Heart right ventricle (tissue), 16 donors: ENCODE results near the gene KLF16. TPM values are rescaled to one million over a fixed set of nuclear protein-coding genes. Genes with fewer than 3 reads are reported as not detected.

ENCODE experiments used
- ATAC-seq, 8 donors: fragments of 200-7000 bp; cut with Tn5 transposase; one replicate each; pipeline ENCODE4 v1.9.1; 2020; ENCODE audit warnings: mild to moderate bottlenecking in 8 of 8, moderate library complexity in 8 of 8, moderate number of reproducible peaks in 1 of 8
- DNase-seq, 2 donors: peaks; one replicate each; pipeline ENCODE4 v3.0.0-alpha.2; 2020
- H3K27ac ChIP-seq, 10 donors: fragments of 200-600 bp; sonication (generic) in 2 of 10; one replicate each; pipeline versions ENCODE4 v1.5.0 to v1.8.0; 2020 to 2022; ENCODE audit warnings: mild to moderate bottlenecking in 3 of 10
- H3K27me3 ChIP-seq, 7 donors: fragments of 200-600 bp; one replicate each; pipeline ENCODE4 v1.8.0; 2021 to 2022; ENCODE audit warnings: mild to moderate bottlenecking in 2 of 7
- H3K36me3 ChIP-seq, 9 donors: fragments of 200-600 bp; sonication (generic) in 1 of 9; one replicate each; pipeline versions ENCODE4 v1.5.0 to v1.8.0; 2020 to 2022; ENCODE audit warnings: mild to moderate bottlenecking in 2 of 9
- H3K4me1 ChIP-seq, 9 donors: fragments of 200-600 bp; sonication (generic) in 1 of 9; one replicate each; pipeline versions ENCODE4 v1.5.0 to v1.8.0; 2020 to 2022; ENCODE audit warnings: mild to moderate bottlenecking in 4 of 9
- H3K4me3 ChIP-seq, 10 donors: fragments of 200-600 bp; sonication (generic) in 2 of 10; one replicate each; pipeline versions ENCODE4 v1.5.0 to v1.8.0; 2020 to 2022; ENCODE audit warnings: mild to moderate bottlenecking in 7 of 10, moderate library complexity in 2 of 10
- H3K9me3 ChIP-seq, 11 donors: fragments of 200-600 bp in 10 of 11; sonication (generic) in 2 of 11; one replicate each; pipeline versions ENCODE4 v1.5.0 to v1.8.0; 2013 to 2022; ENCODE audit warnings: mild to moderate bottlenecking in 2 of 11, control low read depth in 1 of 11, moderate library complexity in 1 of 11
- WGBS, 2 donors: extraction: QIAGEN DNeasy Blood & Tissue Kit; methylation state at CpG; one replicate each; pipeline ENCODE4 v1.1.7; 2013; ENCODE audit warnings: inconsistent platforms in 1 of 2; 5-methylcytosine and 5-hydroxymethylcytosine counted together
- intact Hi-C, 10 donors: fragments of 100-400 bp; cut with DNase I; formaldehyde crosslinking; loops; one replicate each; pipeline versions ENCODE4 v1.11.1 to v1.14.2; 2022
- polyA plus RNA-seq, 2 donors: library from polyadenylated mRNA; stranded (reverse); fragments of 200-250 nt; gene quantifications; one replicate each; pipeline ENCODE4 v1.2.3, GENCODE V29; 2013
- total RNA-seq, 10 donors: library from RNA; stranded (reverse); fragmentation: NEBNext Ultra II Directional in 3 of 10; extraction: Animal tissue kit (Norgen Biotek cat#: 25700) in 3 of 10; gene quantifications; one replicate each; pipeline versions ENCODE4 v1.2.1 to v1.2.4, GENCODE V29; 2021 to 2023
- TF ChIP-seq, protein P1 (sequence below), 9 donors: fragments of 200-600 bp; sonication (generic) in 2 of 9; IDR thresholded peaks; one replicate each; pipeline versions ENCODE4 v1.5.0 to v1.8.0; 2021 to 2022; ENCODE audit warnings: antibody characterized with exemption in 9 of 9, mild to moderate bottlenecking in 5 of 9, moderate library complexity in 1 of 9
- donor health status: Arrhythmogenic right ventricular cardiomyopathy.
- donor health status: ischemic (EF 13 %, LVEDD 7.1; RV severe dilation, severe dysfunction).
- donor health status: healthy with polysubstance abuse.
- donor health status: DM: no; HTN: yes; CAD: no.
- donor health status: DM: no; HTN: no; CAD: no.
- donor health status: ischemic (EF 25% LVEDD 6.9; RV normal size, moderate dysfunction).
- donor health status: ischemic (EF 25% LVEDD 5.7; RV mildly dilated, moderate dysfunction).
- donor health status: healthy.
- donor health status: DM: yes; HTN: yes; CAD: no.
- donor health status: Ischemic cardiomyopathy.
- donor health status: ischemic (EF 35%, LVEDD 5.7; RV mildly dilated, moderate dysfunction).
- donor health status: nonischemic (EF 11% LVEDD 7.7; RV severe dilation, severe dysfunction).
- donor health status: DM: yes; HTN: yes; CAD: no.
- donor health status: PGD.
- donor health status: ischemic (EF 29% LVEDD 5.4; RV normal size, mild dysfunction).
- donor health status: nonischemic (EF 23%, LVEDD 6.1; RV moderate dilation, normal function).

The KLF16 gene
- total and polyA plus RNA-seq, 12 donors: 4.0 to 13.4 (median 7.6) TPM

DNA sequence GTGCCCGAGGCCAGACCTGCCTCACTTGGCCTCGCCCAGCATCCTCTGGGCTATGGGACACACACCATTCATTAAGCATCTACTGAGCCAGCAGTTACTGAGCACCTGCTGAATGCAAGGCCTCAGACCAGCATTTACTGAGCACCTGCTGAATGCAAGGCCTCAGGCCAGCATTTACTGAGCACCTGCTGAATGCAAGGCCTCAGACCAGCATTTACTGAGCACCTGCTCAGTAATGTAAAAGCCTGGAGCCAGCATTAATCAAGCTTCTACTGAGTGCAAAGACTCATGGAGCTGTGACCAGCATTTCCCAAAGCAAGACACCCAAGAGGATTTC lies 55.0 kb downstream of the KLF16 start:
- Histone ChIP-seq H3K27ac (no peak overlapping the region), H3K4me1 (peaks cover 5 to 19% (median 15%) of the 10 kb centered on the region in 9 donors), H3K27me3 (no peaks in the 10 kb centered on the region), H3K9me3 (no peaks in the 10 kb centered on the region), H3K36me3 (no peaks in the 10 kb centered on the region), H3K4me3 (no peak overlapping the region)
- ATAC-seq (no peak), DNase-seq (no peak)
- intact Hi-C loops: no loop called here
- 95% methylated on average over 2 of the region's 2 CpGs for WGBS, 2 donors
- TF ChIP-seq, protein P1, sequence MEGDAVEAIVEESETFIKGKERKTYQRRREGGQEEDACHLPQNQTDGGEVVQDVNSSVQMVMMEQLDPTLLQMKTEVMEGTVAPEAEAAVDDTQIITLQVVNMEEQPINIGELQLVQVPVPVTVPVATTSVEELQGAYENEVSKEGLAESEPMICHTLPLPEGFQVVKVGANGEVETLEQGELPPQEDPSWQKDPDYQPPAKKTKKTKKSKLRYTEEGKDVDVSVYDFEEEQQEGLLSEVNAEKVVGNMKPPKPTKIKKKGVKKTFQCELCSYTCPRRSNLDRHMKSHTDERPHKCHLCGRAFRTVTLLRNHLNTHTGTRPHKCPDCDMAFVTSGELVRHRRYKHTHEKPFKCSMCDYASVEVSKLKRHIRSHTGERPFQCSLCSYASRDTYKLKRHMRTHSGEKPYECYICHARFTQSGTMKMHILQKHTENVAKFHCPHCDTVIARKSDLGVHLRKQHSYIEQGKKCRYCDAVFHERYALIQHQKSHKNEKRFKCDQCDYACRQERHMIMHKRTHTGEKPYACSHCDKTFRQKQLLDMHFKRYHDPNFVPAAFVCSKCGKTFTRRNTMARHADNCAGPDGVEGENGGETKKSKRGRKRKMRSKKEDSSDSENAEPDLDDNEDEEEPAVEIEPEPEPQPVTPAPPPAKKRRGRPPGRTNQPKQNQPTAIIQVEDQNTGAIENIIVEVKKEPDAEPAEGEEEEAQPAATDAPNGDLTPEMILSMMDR (IDR thresholded peaks at IDR 0.05): no peak

DNA sequence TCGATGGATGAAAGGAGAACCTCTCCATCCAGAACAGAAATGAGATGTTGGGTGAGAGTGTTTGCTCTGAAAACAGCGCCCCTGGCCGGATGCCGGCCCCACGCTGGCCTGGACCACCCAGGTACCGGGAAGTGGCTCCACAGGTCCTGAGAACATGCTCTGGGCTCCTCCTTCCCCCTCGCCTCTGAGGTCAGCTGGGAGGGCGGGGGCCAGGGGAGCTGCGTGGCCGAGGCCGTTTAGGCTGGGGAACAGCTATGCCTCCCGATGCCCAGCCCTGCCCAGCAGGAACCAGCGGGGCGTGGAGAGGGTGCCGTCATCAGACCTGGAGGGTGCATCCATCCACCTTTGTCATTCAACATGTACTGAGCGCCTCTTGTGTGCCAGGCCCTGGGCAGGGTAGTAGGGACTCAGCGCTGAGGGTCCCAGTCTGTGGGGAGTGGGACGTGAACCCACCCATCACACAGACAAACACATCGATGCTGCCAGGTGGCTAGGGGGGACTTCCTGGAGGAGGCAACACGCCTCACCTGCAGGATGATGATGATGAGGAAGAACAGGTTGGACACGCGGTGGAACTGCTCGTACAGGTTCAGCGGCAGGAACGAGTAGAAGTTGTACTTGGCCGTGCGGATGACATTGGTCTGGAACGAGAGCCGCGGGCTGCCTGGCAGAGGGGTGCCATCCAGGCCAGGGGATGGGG lies 55.5 kb downstream of the KLF16 start:
- Histone ChIP-seq H3K4me3 (no peak overlapping the region), H3K4me1 (peaks cover 2 to 14% (median 10%) of the 10 kb centered on the region in 9 donors), H3K27me3 (no peaks in the 10 kb centered on the region), H3K27ac (no peak overlapping the region), H3K36me3 (no peaks in the 10 kb centered on the region), H3K9me3 (no peaks in the 10 kb centered on the region)
- DNase-seq: no peak
- WGBS, 2 donors: 79 to 82% methylated on average over 30 of the region's 30 CpGs
- intact Hi-C loops: no loop called here
- TF ChIP-seq, protein P1 (IDR thresholded peaks at IDR 0.05): no peak
- ATAC-seq: no peak

DNA sequence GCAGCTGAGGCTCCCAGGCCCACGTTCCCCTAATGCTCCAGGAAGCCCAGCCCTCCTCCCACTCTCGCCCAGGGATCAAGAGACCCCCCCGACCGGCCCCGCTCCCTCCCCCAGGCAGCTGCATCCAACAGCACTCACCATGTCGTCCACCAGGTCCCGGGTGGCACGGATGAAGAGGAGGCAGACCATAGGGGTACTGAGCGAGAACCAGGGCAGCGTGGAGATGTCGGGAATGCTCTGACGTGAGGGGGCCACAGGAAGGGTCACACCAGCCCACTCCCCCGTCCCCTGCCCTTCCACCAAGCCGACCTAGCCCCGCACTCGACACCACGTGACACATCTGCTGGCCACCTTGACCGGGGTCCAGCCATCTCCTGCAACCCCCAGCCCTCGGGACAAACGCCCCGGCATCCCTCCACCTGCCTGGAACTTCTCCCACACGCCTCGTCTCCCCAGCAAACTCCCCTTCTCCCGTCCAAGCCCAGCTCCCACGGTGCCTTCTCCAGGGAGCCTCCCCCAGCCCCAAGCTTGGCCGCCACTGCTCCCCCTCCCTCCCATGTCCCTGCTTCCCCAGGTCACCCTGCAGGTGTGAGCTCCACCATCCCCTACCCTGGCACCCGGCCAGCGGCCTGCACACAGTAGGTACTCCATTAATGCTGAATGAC lies 56.2 kb downstream of the KLF16 start:
- TF ChIP-seq, protein P1 (IDR thresholded peaks at IDR 0.05): no peak
- ATAC-seq: no peak
- no peak for DNase-seq
- no peaks in the 10 kb centered on the region for H3K36me3 ChIP-seq
- no peak overlapping the region for H3K4me3 ChIP-seq
- WGBS, 2 donors: 60 to 67% methylated on average over 28 of the region's 28 CpGs
- H3K27ac ChIP-seq: no peak overlapping the region
- H3K27me3 ChIP-seq: no peaks in the 10 kb centered on the region
- H3K4me1 ChIP-seq: peaks cover 0 to 8% (median 7%) of the 10 kb centered on the region in 9 donors
- no peaks in the 10 kb centered on the region for H3K9me3 ChIP-seq
- intact Hi-C loops: no loop called here

DNA sequence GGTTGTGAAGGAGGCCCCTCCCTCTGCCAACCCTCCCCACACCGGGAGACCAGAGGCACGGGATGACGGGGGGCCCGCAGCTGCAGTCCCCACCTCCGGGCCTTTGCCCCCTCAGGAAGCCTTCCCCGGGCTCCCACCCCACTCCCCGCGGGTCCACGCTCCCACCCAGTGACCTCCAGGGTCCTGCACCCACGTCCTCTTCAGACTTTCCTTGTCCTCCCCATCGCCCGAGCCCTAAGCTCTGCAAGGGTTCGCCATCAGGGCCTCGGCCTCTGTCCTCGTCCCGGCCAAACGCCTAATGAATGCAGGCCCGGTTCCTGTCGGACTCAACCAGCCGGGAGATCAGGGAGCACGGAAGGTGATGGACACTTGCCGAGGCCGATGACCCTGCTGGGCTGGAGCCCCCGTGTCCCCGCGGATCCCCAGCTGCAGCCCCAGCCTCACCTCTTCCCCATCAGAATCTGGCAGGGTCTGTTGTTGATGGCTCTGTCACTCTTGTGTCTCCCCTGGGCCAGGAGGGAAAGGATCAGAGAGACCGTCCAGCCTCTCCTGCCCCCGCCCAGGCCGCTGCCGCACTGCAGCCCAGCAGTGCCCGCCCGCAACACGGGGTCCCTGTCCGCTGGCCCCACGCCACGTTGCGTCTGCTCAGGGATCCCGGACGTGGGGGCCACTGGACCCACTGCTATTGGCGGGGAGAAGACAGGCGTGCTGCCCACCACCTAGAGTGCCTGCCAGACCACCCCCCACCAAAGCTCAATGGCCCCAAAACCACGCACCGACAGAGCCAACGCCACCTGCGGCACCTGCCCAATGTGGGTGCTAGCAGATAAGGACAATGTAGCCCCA lies 57.0 kb downstream of the KLF16 start:
- DNase-seq: no peak
- ATAC-seq: no peak
- H3K27ac ChIP-seq: no peak overlapping the region
- H3K9me3 ChIP-seq: no peaks in the 10 kb centered on the region
- no peaks in the 10 kb centered on the region for H3K27me3 ChIP-seq
- TF ChIP-seq, protein P1 (IDR thresholded peaks at IDR 0.05): no peak
- intact Hi-C loops: no loop called here
- H3K4me3 ChIP-seq: no peak overlapping the region
- no peaks in the 10 kb centered on the region for H3K36me3 ChIP-seq
- H3K4me1 ChIP-seq: peaks cover 0 to 1% (median under 1%) of the 10 kb centered on the region in 9 donors
- WGBS, 2 donors: 78 to 83% methylated on average over 44 to 45 of the region's 45 CpGs
